ENCODE data around the gene TMEFF2.

GRCh38 chr2:192215096-192215877, 20.6 kb upstream of the TMEFF2 start:
- TF ChIP-seq CTCF (IDR thresholded peaks at IDR 0.05; ENCODE audit: low read depth, low read length, missing input control) (no peak), ZBTB33 (IDR thresholded peaks at IDR 0.05) (no peak)
